Neural cell (in vitro differentiated cells): ENCODE results near the gene MUC12. TPM values are rescaled to one million over a fixed set of nuclear protein-coding genes. Genes with fewer than 3 reads are reported as not detected.

Experiments used
- H2AFZ ChIP-seq: fragments of 200-600, 300-800 bp; sonication (generic), shearing (Covaris generic); 2 replicates; pipeline ENCODE4 v1.6.0; 2014; ENCODE audit warnings: low read depth, mild to moderate bottlenecking, antibody characterized with exemption, low read length, moderate library complexity
- H3F3A ChIP-seq: fragments of 200-600 bp; shearing (Covaris generic); 2 replicates; pipeline ENCODE4 v1.6.1; 2016; ENCODE audit warnings: mild to moderate bottlenecking, moderate library complexity, mixed read lengths, antibody characterized with exemption, low read length; ENCODE audit not compliant: insufficient read depth, poor library complexity, severe bottlenecking
- H3K27ac ChIP-seq: fragments of 200-600, 300-800 bp; sonication (generic), shearing (Covaris generic); 2 replicates; pipeline ENCODE4 v1.5.1; 2014; ENCODE audit warnings: mild to moderate bottlenecking, low read length, moderate library complexity
- H3K27me3 ChIP-seq: fragments of 300-800, 200-600 bp; sonication (generic), shearing (Covaris generic); 2 replicates; pipeline ENCODE4 v1.6.0; 2014; ENCODE audit warnings: mild to moderate bottlenecking, low read depth, low read length, moderate library complexity; ENCODE audit not compliant: insufficient read depth
- H3K36me3 ChIP-seq: fragments of 300-800, 200-600 bp; sonication (generic), shearing (Covaris generic); 2 replicates; pipeline ENCODE4 v1.5.1; 2014; ENCODE audit warnings: mild to moderate bottlenecking, antibody characterized with exemption, low read length, moderate library complexity; ENCODE audit not compliant: insufficient read depth
- H3K4me2 ChIP-seq: fragments of 300-800, 200-600 bp; sonication (generic), shearing (Covaris generic); 2 replicates; pipeline ENCODE4 v1.6.0; 2014; ENCODE audit warnings: mild to moderate bottlenecking, low read length
- H3K4me3 ChIP-seq: fragments of 300-800, 200-600 bp; sonication (generic), shearing (Covaris generic); 2 replicates; pipeline ENCODE4 v1.5.1; 2014; ENCODE audit warnings: mild to moderate bottlenecking, low read length, moderate library complexity
- H3K79me2 ChIP-seq: fragments of 200-600 bp; shearing (Covaris generic); replicated peaks from 2 replicates; pipeline ENCODE4 v1.6.0; 2014; ENCODE audit warnings: mild to moderate bottlenecking, low read length, moderate library complexity; ENCODE audit not compliant: insufficient read depth
- H3K9ac ChIP-seq: fragments of 300-800, 200-600 bp; sonication (generic), shearing (Covaris generic); 2 replicates; pipeline ENCODE4 v1.6.1; 2016; ENCODE audit warnings: mild to moderate bottlenecking, low read length, mixed read lengths
- H3K9me2 ChIP-seq: fragments of 200-600 bp; shearing (Covaris generic); 2 replicates; pipeline ENCODE4 v1.6.1; 2016; ENCODE audit warnings: mild to moderate bottlenecking, low read length, mixed read lengths; ENCODE audit not compliant: insufficient read depth
- H3K9me3 ChIP-seq: fragments of 200-600, 300-800 bp; sonication (generic), shearing (Covaris generic); 2 replicates; pipeline ENCODE4 v1.6.1; 2016; ENCODE audit warnings: mild to moderate bottlenecking, mixed run types, low read length, moderate library complexity, mixed read lengths
- H4K20me1 ChIP-seq: fragments of 200-600 bp; shearing (Covaris generic); 2 replicates; pipeline ENCODE4 v1.6.1; 2016; ENCODE audit warnings: mild to moderate bottlenecking, mixed run types; ENCODE audit not compliant: insufficient read depth
- EP300 ChIP-seq: fragments of 450-650 bp; conservative IDR thresholded peaks from 2 replicates; pipeline ENCODE4 v1.6.1; 2014; ENCODE audit warnings: antibody characterized with exemption, mild to moderate bottlenecking, moderate library complexity; ENCODE audit not compliant: poor library complexity, severe bottlenecking
- EZH2 ChIP-seq: fragments of 200-600, 300-800 bp; shearing (Covaris generic), sonication (generic); IDR thresholded peaks from 2 replicates; pipeline ENCODE4 v1.6.1; 2014; ENCODE audit warnings: antibody characterized with exemption, low read length, borderline replicate concordance, mild to moderate bottlenecking; ENCODE audit not compliant: insufficient read depth, poor library complexity, severe bottlenecking
- MXI1 ChIP-seq: fragments of 450-650 bp; conservative IDR thresholded peaks from 2 replicates; pipeline ENCODE4 v1.6.1; 2014; ENCODE audit warnings: antibody characterized with exemption, mild to moderate bottlenecking; ENCODE audit not compliant: poor library complexity, severe bottlenecking
- POLR2AphosphoS5 ChIP-seq: IDR thresholded peaks from 2 replicates; pipeline ENCODE4 v1.6.1; 2012
- RAD21 ChIP-seq: fragments of 450-650 bp; conservative IDR thresholded peaks from 2 replicates; pipeline ENCODE4 v1.6.1; 2014; ENCODE audit warnings: antibody characterized with exemption, mild to moderate bottlenecking, moderate library complexity
- SMC3 ChIP-seq: fragments of 450-650 bp; conservative IDR thresholded peaks from 2 replicates; pipeline ENCODE4 v1.6.1; 2014; ENCODE audit warnings: antibody characterized with exemption, mild to moderate bottlenecking, moderate library complexity; ENCODE audit not compliant: poor library complexity
- TAF1 ChIP-seq: IDR thresholded peaks from 2 replicates; pipeline ENCODE4 v1.6.1; 2012; ENCODE audit warnings: low read depth
- polyA plus RNA-seq: library from polyadenylated mRNA; depleted of rRNA; stranded (reverse); fragments of >200 nt; gene quantifications from 2 replicates; pipeline ENCODE4 v1.2.3, GENCODE V29; 2014
- TF ChIP-seq, protein P1 (sequence below): fragments of 450-650 bp; IDR thresholded peaks from 2 replicates; pipeline ENCODE4 v1.5.1; 2014; ENCODE audit warnings: antibody characterized with exemption, mild to moderate bottlenecking, moderate library complexity; ENCODE audit not compliant: poor library complexity, severe bottlenecking
- TF ChIP-seq, protein P2 (sequence below): IDR thresholded peaks from 2 replicates; pipeline ENCODE4 v1.6.1; 2012; ENCODE audit warnings: borderline replicate concordance

The MUC12 gene
- polyA plus RNA-seq, 1 donor from 2014 or later: not detected

DNA sequence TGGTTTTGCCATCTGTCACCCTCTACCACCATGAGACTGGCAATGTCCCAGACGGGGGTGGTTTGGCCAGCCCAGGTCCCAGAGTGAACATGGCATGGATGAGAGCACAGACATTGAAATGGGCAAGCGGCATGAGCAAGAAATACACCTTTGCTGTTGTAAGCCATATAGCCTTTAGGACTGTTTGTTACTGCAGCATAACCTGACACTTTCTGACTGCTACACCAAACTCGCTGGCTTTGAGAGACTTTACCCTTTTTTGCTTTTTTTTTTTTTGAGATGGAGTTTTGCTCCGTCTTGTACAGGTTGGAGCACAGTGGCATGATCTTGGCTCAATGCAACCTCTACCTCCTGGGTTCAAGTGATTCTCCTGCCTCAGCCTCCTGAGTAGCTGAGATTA lies 25.2 kb upstream of the MUC12 start:
- no peak overlapping the region for H3K27ac ChIP-seq
- H2AFZ ChIP-seq: no peak overlapping the region
- no peak overlapping the region for H3K4me3 ChIP-seq
- no peaks in the 10 kb centered on the region for H3K36me3 ChIP-seq
- TF ChIP-seq TAF1: no peak
- TF ChIP-seq, protein P1, sequence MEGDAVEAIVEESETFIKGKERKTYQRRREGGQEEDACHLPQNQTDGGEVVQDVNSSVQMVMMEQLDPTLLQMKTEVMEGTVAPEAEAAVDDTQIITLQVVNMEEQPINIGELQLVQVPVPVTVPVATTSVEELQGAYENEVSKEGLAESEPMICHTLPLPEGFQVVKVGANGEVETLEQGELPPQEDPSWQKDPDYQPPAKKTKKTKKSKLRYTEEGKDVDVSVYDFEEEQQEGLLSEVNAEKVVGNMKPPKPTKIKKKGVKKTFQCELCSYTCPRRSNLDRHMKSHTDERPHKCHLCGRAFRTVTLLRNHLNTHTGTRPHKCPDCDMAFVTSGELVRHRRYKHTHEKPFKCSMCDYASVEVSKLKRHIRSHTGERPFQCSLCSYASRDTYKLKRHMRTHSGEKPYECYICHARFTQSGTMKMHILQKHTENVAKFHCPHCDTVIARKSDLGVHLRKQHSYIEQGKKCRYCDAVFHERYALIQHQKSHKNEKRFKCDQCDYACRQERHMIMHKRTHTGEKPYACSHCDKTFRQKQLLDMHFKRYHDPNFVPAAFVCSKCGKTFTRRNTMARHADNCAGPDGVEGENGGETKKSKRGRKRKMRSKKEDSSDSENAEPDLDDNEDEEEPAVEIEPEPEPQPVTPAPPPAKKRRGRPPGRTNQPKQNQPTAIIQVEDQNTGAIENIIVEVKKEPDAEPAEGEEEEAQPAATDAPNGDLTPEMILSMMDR: no peak
- H3K9me2 ChIP-seq: no peaks in the 10 kb centered on the region
- H3K4me2 ChIP-seq: no peak overlapping the region
- H3K79me2 ChIP-seq: no peaks in the 10 kb centered on the region
- no peaks in the 10 kb centered on the region for H4K20me1 ChIP-seq
- no peaks in the 10 kb centered on the region for H3K27me3 ChIP-seq
- H3K9ac ChIP-seq: no peak overlapping the region
- H3F3A ChIP-seq: no peaks in the 10 kb centered on the region
- no peaks in the 10 kb centered on the region for H3K9me3 ChIP-seq

DNA sequence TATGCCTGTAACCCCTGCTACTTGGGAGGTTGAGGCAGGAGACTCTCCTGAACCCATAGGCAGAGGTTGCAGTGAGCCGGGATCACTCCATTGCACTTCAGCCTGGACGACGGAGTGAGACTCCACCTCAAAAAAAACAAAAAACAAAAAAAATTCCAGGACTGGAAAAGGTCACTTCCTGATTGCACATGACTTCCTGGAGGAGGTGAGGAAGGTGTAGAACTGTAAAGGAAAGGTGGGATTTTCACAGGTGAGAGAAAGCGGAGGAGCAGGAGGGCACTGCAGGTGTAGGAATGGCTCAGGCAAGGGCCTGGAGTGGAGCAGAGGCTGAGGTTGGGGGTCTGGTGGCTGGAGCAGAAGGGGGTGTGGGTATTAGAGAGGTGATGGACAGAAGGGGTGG lies 23.3 kb upstream of the MUC12 start:
- Histone ChIP-seq H3F3A (no peaks in the 10 kb centered on the region), H3K79me2 (no peaks in the 10 kb centered on the region), H4K20me1 (no peaks in the 10 kb centered on the region), H3K9ac (no peak overlapping the region), H3K27ac (no peak overlapping the region), H3K27me3 (no peaks in the 10 kb centered on the region), H3K4me2 (no peak overlapping the region), H3K9me3 (no peaks in the 10 kb centered on the region), H3K36me3 (no peaks in the 10 kb centered on the region), H3K4me3 (no peak overlapping the region), H3K9me2 (no peaks in the 10 kb centered on the region), H2AFZ (no peak overlapping the region)
- TF ChIP-seq, protein P2, sequence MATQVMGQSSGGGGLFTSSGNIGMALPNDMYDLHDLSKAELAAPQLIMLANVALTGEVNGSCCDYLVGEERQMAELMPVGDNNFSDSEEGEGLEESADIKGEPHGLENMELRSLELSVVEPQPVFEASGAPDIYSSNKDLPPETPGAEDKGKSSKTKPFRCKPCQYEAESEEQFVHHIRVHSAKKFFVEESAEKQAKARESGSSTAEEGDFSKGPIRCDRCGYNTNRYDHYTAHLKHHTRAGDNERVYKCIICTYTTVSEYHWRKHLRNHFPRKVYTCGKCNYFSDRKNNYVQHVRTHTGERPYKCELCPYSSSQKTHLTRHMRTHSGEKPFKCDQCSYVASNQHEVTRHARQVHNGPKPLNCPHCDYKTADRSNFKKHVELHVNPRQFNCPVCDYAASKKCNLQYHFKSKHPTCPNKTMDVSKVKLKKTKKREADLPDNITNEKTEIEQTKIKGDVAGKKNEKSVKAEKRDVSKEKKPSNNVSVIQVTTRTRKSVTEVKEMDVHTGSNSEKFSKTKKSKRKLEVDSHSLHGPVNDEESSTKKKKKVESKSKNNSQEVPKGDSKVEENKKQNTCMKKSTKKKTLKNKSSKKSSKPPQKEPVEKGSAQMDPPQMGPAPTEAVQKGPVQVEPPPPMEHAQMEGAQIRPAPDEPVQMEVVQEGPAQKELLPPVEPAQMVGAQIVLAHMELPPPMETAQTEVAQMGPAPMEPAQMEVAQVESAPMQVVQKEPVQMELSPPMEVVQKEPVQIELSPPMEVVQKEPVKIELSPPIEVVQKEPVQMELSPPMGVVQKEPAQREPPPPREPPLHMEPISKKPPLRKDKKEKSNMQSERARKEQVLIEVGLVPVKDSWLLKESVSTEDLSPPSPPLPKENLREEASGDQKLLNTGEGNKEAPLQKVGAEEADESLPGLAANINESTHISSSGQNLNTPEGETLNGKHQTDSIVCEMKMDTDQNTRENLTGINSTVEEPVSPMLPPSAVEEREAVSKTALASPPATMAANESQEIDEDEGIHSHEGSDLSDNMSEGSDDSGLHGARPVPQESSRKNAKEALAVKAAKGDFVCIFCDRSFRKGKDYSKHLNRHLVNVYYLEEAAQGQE: no peak
- TF ChIP-seq TAF1 (no peak), EZH2 (no peak)

DNA sequence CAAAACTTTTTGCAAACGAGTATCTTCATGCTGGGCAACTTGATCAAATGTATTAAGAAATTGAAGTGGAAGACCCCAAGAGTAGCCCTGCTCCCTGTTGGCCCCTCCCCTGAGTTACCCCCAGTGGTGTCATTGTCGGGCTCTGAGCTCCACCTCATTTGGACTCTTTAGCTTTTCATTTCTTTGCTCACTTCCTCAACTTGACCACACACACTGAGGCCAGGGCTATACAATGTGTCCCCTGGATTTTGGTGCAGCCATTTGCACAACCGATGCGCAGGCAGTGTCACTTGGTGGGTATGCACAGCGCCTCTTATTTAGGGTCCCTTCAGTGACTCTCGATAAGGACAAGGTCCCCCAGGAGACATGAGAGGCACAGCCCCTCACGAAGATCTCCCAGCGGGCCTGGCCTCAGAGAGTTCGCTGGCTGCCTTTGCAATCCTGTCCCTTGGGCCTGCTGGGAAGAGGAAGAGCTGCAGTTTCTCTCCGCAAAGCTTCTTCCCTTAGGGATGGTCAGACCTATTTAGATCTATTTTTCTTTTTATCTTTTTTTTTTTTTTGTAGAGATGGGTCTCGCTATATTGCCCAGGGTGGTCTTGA lies 22.5 kb upstream of the MUC12 start:
- Histone ChIP-seq H3K9ac (no peak overlapping the region), H4K20me1 (no peaks in the 10 kb centered on the region), H3K9me3 (no peaks in the 10 kb centered on the region), H2AFZ (no peak overlapping the region), H3K4me3 (no peak overlapping the region), H3F3A (no peaks in the 10 kb centered on the region), H3K4me2 (no peak overlapping the region), H3K27me3 (no peaks in the 10 kb centered on the region), H3K9me2 (no peaks in the 10 kb centered on the region), H3K27ac (no peak overlapping the region), H3K79me2 (no peaks in the 10 kb centered on the region), H3K36me3 (no peaks in the 10 kb centered on the region)
- TF ChIP-seq EP300: no peak
- TF ChIP-seq MXI1: no peak
- TF ChIP-seq TAF1: no peak
- TF ChIP-seq, protein P1: no peak
- TF ChIP-seq SMC3: no peak
- TF ChIP-seq EZH2: no peak
- TF ChIP-seq POLR2AphosphoS5: no peak
- TF ChIP-seq, protein P2: no peak
- no peak for TF ChIP-seq RAD21
